MCF 10A (cell line): ENCODE measurements around the gene CFD. TPM values are rescaled to one million over a fixed set of nuclear protein-coding genes. Genes with fewer than 3 reads are reported as not detected.

Source experiments
- BruUV-seq: library from RNA; stranded (reverse); fragments of 400-500 nt; replicated peaks from 2 replicates; lab custom pipeline; 2021; lab: Mats Ljungman, UMichigan
- CTCF ChIA-PET: fragments of 300-600 bp; sonication (Branson Sonifier 250); formaldehyde crosslinking; extraction: SDS; loops from one replicate; lab custom pipeline; 2021; ENCODE audit warnings: antibody characterized with exemption, inconsistent platforms; lab: Yijun Ruan, JAX
- POLR2A ChIA-PET: fragments of 300-600, 350-650 bp; sonication (Branson Sonifier 250); formaldehyde crosslinking; extraction: SDS; loops from one replicate; lab custom pipeline; 2020; ENCODE audit warnings: antibody characterized with exemption, inconsistent platforms; lab: Yijun Ruan, JAX
- DNase-seq: peaks from one replicate; pipeline ENCODE4 v3.0.0-alpha.2; 2018; ENCODE audit not compliant: unreplicated experiment
- H3K27ac Mint-ChIP-seq: one replicate; pipeline ENCODE4 v1.8.0; 2022; ENCODE audit warnings: mild to moderate bottlenecking, low read depth, mixed read lengths; ENCODE audit not compliant: unreplicated experiment
- H3K27me3 Mint-ChIP-seq: one replicate; pipeline ENCODE4 v1.8.0; 2022; ENCODE audit warnings: mixed read lengths; ENCODE audit not compliant: insufficient read depth, unreplicated experiment
- H3K36me3 Mint-ChIP-seq: one replicate; pipeline ENCODE4 v1.8.0; 2022; ENCODE audit warnings: mild to moderate bottlenecking, moderate library complexity, mixed read lengths; ENCODE audit not compliant: insufficient read depth, unreplicated experiment
- H3K4me1 Mint-ChIP-seq: one replicate; pipeline ENCODE4 v1.8.0; 2022; ENCODE audit warnings: mixed read lengths; ENCODE audit not compliant: insufficient read depth, unreplicated experiment
- H3K4me3 Mint-ChIP-seq: one replicate; pipeline ENCODE4 v1.8.0; 2022; ENCODE audit warnings: mild to moderate bottlenecking, moderate library complexity, mixed read lengths; ENCODE audit not compliant: unreplicated experiment
- H3K9me3 Mint-ChIP-seq: one replicate; pipeline ENCODE4 v1.8.0; 2022; ENCODE audit warnings: mixed read lengths; ENCODE audit not compliant: unreplicated experiment
- intact Hi-C: fragments of 100-400 bp; cut with micrococcal nuclease; formaldehyde crosslinking; loops from 2 replicates; pipeline ENCODE4 v1.14.1; 2022
- total RNA-seq: library from RNA; stranded (reverse); gene quantifications from 2 replicates; pipeline ENCODE4 v1.2.3, GENCODE V29; 2022
- TF ChIP-seq, protein P1 (sequence below): fragments of 200-600 bp; IDR thresholded peaks from one replicate; pipeline ENCODE4 v1.8.0; 2022; ENCODE audit warnings: antibody characterized with exemption, mild to moderate bottlenecking; ENCODE audit not compliant: unreplicated experiment

CFD gene
- total RNA-seq, 1 experiment from 2014 or later, result 1.1 TPM

DNA sequence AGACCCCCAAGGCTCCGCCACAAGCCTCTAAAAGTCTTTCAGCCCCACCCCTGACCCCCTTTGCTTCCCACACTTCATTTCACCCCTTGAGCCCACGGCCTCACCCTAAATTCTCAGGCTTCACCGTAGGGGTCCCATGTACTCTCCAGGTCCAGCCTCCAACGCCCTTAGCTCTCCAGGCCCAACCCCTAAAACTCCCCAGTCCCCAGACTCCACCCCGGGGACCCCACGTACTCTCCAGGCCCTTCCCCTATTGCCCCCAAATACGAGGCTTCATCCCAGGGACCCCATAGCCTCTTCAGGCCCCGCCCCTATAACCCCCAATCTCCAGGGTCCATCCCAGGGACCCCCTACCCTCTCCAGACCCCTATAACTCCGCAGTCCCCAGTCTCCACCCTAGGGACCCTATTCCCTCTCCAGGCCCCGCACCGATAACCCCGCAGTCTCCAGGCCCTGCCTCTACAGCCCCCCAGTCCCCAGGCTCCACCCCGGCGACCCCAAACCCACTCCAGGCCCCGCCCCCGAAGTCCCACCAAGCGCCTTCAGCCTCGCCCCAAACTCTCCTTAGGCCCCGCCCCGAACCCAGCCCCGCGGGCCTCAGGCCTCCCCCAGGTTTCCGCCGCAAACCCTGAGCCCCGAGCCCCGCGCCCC is 32.9 kb downstream of the CFD start:
- POLR2A ChIA-PET, result interaction anchor here (0.9 to 1.4 kb wide), 7 partner anchors 10 to 92 kb away, joined by 3 to 14 read pairs (median 5); partner anchors contain the start of gene WDR18
- Mint-ChIP-seq H3K27ac (peak overlapping the region; percentile 100), H3K4me1 (peaks cover 7% of the 10 kb centered on the region), H3K36me3 (peaks cover 23% of the 10 kb centered on the region), H3K9me3 (no peaks in the 10 kb centered on the region), H3K4me3 (peak overlapping the region; percentile 82), H3K27me3 (no peaks in the 10 kb centered on the region)
- intact Hi-C loops, result no loop called here
- BruUV-seq, result no TSS peak
- DNase-seq, result no peak
- TF ChIP-seq, protein P1, sequence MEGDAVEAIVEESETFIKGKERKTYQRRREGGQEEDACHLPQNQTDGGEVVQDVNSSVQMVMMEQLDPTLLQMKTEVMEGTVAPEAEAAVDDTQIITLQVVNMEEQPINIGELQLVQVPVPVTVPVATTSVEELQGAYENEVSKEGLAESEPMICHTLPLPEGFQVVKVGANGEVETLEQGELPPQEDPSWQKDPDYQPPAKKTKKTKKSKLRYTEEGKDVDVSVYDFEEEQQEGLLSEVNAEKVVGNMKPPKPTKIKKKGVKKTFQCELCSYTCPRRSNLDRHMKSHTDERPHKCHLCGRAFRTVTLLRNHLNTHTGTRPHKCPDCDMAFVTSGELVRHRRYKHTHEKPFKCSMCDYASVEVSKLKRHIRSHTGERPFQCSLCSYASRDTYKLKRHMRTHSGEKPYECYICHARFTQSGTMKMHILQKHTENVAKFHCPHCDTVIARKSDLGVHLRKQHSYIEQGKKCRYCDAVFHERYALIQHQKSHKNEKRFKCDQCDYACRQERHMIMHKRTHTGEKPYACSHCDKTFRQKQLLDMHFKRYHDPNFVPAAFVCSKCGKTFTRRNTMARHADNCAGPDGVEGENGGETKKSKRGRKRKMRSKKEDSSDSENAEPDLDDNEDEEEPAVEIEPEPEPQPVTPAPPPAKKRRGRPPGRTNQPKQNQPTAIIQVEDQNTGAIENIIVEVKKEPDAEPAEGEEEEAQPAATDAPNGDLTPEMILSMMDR, result no peak
- CTCF ChIA-PET, result interaction anchor here (0.6 kb wide), 2 partner anchors 18 to 122 kb away, joined by 3 to 4 read pairs; no protein-coding TSS in a partner anchor

DNA sequence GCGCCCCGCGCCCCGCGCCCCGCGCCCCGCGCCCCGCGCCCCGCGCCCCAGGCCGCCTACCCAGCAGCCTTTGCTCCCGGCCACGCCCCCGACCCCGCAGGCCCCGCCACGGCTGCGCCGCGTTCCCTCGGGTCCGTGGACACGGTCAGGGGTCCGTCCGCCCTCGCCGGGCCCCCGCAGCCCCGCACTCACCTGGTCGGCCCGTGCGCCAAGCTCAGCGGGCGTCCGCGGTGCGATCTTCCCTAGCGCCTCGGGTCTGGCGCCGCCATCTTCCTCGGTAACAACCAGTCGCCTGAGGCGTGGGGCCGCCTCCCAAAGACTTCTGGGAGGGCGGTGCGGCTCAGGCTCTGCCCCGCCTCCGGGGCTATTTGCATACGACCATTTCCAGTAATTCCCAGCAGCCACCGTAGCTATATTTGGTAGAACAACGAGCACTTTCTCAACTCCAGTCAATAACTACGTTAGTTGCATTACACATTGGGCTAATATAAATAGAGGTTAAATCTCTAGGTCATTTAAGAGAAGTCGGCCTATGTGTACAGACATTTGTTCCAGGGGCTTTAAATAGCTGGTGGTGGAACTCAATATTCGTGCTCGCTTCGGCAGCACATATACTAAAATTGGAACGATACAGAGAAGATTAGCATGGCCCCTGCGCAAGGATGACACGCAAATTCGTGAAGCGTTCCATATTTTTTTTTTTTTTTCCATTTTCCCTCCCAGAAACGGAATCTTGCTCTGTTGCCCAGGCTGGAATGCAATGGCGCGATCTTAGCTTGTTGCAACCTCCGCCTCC is 33.6 kb downstream of the CFD start, which contains the start of the genes MED16 and RNU6-9:
Gene MED16, minus strand, starts transcription at position 294 of the 796 bp plus-strand sequence. CDS start 2,056 bp downstream, outside the sequence.
Gene RNU6-9, plus strand, starts transcription at position 591 of the 796 bp plus-strand sequence.
- no peaks in the 10 kb centered on the region for H3K9me3 Mint-ChIP-seq
- DNase-seq, result peak; percentile 96
- no peaks in the 10 kb centered on the region for H3K27me3 Mint-ChIP-seq
- TSS peak; percentile 100 for BruUV-seq
- ChIA-PET CTCF (interaction anchor here (0.6 kb wide), 4 partner anchors 17 to 122 kb away, joined by 3 to 5 read pairs (median 4); no protein-coding TSS in a partner anchor), POLR2A (interaction anchor here (0.6 to 1.4 kb wide), 17 partner anchors 9 to 455 kb away, joined by 3 to 14 read pairs (median 5); partner anchors contain the start of genes CIRBP, CNN2, PTBP1 and R3HDM4)
- H3K4me1 Mint-ChIP-seq, result peaks cover 7% of the 10 kb centered on the region
- peak within 1 kb of the TSS; percentile 100 for H3K27ac Mint-ChIP-seq
- H3K36me3 Mint-ChIP-seq, result peaks cover 22% of the 10 kb centered on the region
- intact Hi-C loops, result no loop called here
- H3K4me3 Mint-ChIP-seq, result peak within 1 kb of the TSS; percentile 82
- TF ChIP-seq, protein P1, result no peak

- H3K4me3 Mint-ChIP-seq, result no peak overlapping the region
- H3K36me3 Mint-ChIP-seq, result peaks cover 33% of the 10 kb centered on the region
- no peak overlapping the region for H3K27ac Mint-ChIP-seq
- BruUV-seq, result no TSS peak
- intact Hi-C loops, result no loop called here
- ChIA-PET POLR2A (no interaction called here), CTCF (no interaction called here)
- H3K4me1 Mint-ChIP-seq, result peaks cover 7% of the 10 kb centered on the region
- H3K9me3 Mint-ChIP-seq, result no peaks in the 10 kb centered on the region
- no peak for DNase-seq
- TF ChIP-seq, protein P1, result no peak
- H3K27me3 Mint-ChIP-seq, result no peaks in the 10 kb centered on the region
Measured at GRCh38 chr19:896434-896833, 37.0 kb downstream of the CFD start.
